HepG2 (cell line): ENCODE results near the gene FHL5. TPM values are rescaled to one million over a fixed set of nuclear protein-coding genes. Genes with fewer than 3 reads are reported as not detected.

Experiments
- ATAC-seq: fragments of 200-7000 bp; cut with Tn5 transposase; 3 replicates; pipeline ENCODE4 v1.9.1; 2020; ENCODE audit warnings: mild to moderate bottlenecking, moderate library complexity
- BruUV-seq: library from RNA; stranded (reverse); fragments of 400-500 nt; replicated peaks from 2 replicates; lab custom pipeline; 2021; lab: Mats Ljungman, UMichigan
- CTCF ChIA-PET: fragments of 300-600 bp; formaldehyde crosslinking; extraction: SDS; loops from one replicate; lab custom pipeline; 2021; ENCODE audit warnings: low total read pairs, inconsistent platforms, low intra/inter-chr PET ratio; lab: Yijun Ruan, JAX
- POLR2A ChIA-PET: fragments of 350-600 bp; sonication (Branson Sonifier 250); formaldehyde crosslinking; loops from one replicate; lab custom pipeline; 2020; ENCODE audit warnings: antibody characterized with exemption, inconsistent platforms; lab: Yijun Ruan, JAX
- DNase-seq: peaks from one replicate; pipeline ENCODE4 v3.0.0-alpha.2; 2015; ENCODE audit warnings: low spot score
- FAIRE-seq: peaks from 3 replicates; lab custom pipeline; 2011; peaks lifted over from hg19 to GRCh38; lab: Jason Lieb, UNC
- H2AFZ ChIP-seq: one replicate; pipeline ENCODE4 v1.6.1; 2011; ENCODE audit warnings: low read length, inconsistent platforms
- H3K27ac ChIP-seq: fragments of 300-600 bp; 3 replicates; pipeline ENCODE4 v1.8.0; 2011; ENCODE audit warnings: mixed run types, mild to moderate bottlenecking, mixed read lengths, low read length, inconsistent platforms; ENCODE audit not compliant: insufficient read depth; ENCODE audit errors: extremely low read length
- H3K27me3 ChIP-seq, 2 experiments: fragments of 200-600 bp in 1 of 2; 2 replicates in 1 of 2; 3 replicates in 1 of 2; pipeline versions ENCODE4 v1.6.0 to v1.8.0; 2011; ENCODE audit warnings: low read length in 2 of 2, mild to moderate bottlenecking in 2 of 2, moderate library complexity in 2 of 2, inconsistent platforms in 1 of 2; ENCODE audit not compliant: insufficient read depth in 2 of 2, control insufficient read depth in 1 of 2
- H3K36me3 ChIP-seq, 2 experiments: fragments of 200-600 bp in 1 of 2; replicated peaks in 1 of 2; 2 replicates in 1 of 2; 3 replicates in 1 of 2; pipeline versions ENCODE4 v1.5.1 to v1.8.0; 2011; ENCODE audit warnings: low read length in 2 of 2, inconsistent platforms in 1 of 2; ENCODE audit not compliant: insufficient read depth in 2 of 2, control insufficient read depth in 1 of 2
- H3K4me1 ChIP-seq: 2 replicates; pipeline ENCODE4 v1.5.1; 2012; ENCODE audit warnings: low read length, inconsistent platforms; ENCODE audit not compliant: insufficient read depth
- H3K4me2 ChIP-seq: 2 replicates; pipeline ENCODE4 v1.6.0; 2011; ENCODE audit warnings: low read depth, low read length, inconsistent platforms
- H3K4me3 ChIP-seq, 3 experiments: fragments of 200-600 bp in 1 of 3; sonication (generic), shearing (Covaris generic) in 1 of 3; replicated peaks in 1 of 3; 2 replicates each; pipeline ENCODE4 v1.5.1; 2011 to 2016; ENCODE audit warnings: low read length in 3 of 3, inconsistent platforms in 2 of 3, low read depth in 2 of 3, mild to moderate bottlenecking in 2 of 3, control low read depth in 1 of 3, mixed read lengths in 1 of 3; ENCODE audit not compliant: insufficient read depth in 1 of 3
- H3K79me2 ChIP-seq: one replicate; pipeline ENCODE4 v1.6.1; 2011; ENCODE audit warnings: low read length, inconsistent platforms; ENCODE audit not compliant: insufficient read depth
- H3K9ac ChIP-seq: 2 replicates; pipeline ENCODE4 v1.6.0; 2011; ENCODE audit warnings: mild to moderate bottlenecking, low read depth, low read length, inconsistent platforms; ENCODE audit not compliant: insufficient read depth
- H3K9me3 ChIP-seq: 2 replicates; pipeline ENCODE4 v1.5.1; 2012; ENCODE audit warnings: mild to moderate bottlenecking, low read length
- H4K20me1 ChIP-seq: 2 replicates; pipeline ENCODE4 v1.6.0; 2011; ENCODE audit warnings: inconsistent platforms, mild to moderate bottlenecking, low read length, moderate library complexity; ENCODE audit not compliant: insufficient read depth
- EED ChIP-seq: sonication (generic); formaldehyde crosslinking; IDR thresholded peaks from 2 replicates; pipeline ENCODE4 v1.5.0; 2020; ENCODE audit warnings: mild to moderate bottlenecking, missing genetic modification reagents
- JUND ChIP-seq: sonication (generic); formaldehyde crosslinking; IDR thresholded peaks from 2 replicates; pipeline ENCODE4 v1.8.0; 2022; ENCODE audit warnings: mild to moderate bottlenecking, missing genetic modification reagents
- MXD4 ChIP-seq: IDR thresholded peaks from 2 replicates; pipeline ENCODE4 v1.6.1; 2016; ENCODE audit warnings: mild to moderate bottlenecking, missing biosample characterization, missing genetic modification reagents
- PTBP1 ChIP-seq: fragments of 200-400 bp; formaldehyde crosslinking; IDR thresholded peaks from 2 replicates; pipeline ENCODE4 v1.6.1; 2018; ENCODE audit warnings: low read length, low read depth; ENCODE audit not compliant: poor library complexity, severe bottlenecking
- RBM39 ChIP-seq: fragments of 200-400 bp; formaldehyde crosslinking; IDR thresholded peaks from one replicate; pipeline ENCODE4 v1.6.1; 2018; ENCODE audit warnings: antibody characterized with exemption, mild to moderate bottlenecking, low read depth, low read length; ENCODE audit not compliant: poor library complexity, severe bottlenecking
- SP5 ChIP-seq: IDR thresholded peaks from 2 replicates; pipeline ENCODE4 v1.6.1; 2016; ENCODE audit warnings: low read depth, borderline replicate concordance
- TSC22D2 ChIP-seq: sonication (generic); formaldehyde crosslinking; IDR thresholded peaks from 2 replicates; pipeline ENCODE4 v1.5.1; 2020; ENCODE audit warnings: missing genetic modification reagents, mild to moderate bottlenecking, borderline replicate concordance
- ZKSCAN5 ChIP-seq: sonication (generic); formaldehyde crosslinking; IDR thresholded peaks from 2 replicates; pipeline ENCODE4 v1.5.1; 2020; ENCODE audit warnings: mild to moderate bottlenecking, missing genetic modification reagents
- WGBS: methylation state at CpG from one replicate; pipeline ENCODE4 v1.1.6; 2017; ENCODE audit warnings: low lambda C conversion rate; 5-methylcytosine and 5-hydroxymethylcytosine counted together
- in situ Hi-C: cut with HindIII; loops from 2 replicates; pipeline ENCODE4 v1.10.0; 2017; ENCODE audit warnings: low pct_unique_long_range_greater_than_20kb; ENCODE audit not compliant: extremely low pct_ligation_motif_present
- intact Hi-C: fragments of 100-400 bp; cut with micrococcal nuclease; formaldehyde crosslinking; loops from one replicate; pipeline ENCODE4 v1.10.0; 2022; ENCODE audit not compliant: unreplicated experiment
- polyA plus RNA-seq, 8 experiments: library from polyadenylated mRNA; depleted of rRNA in 3 of 8; stranded (reverse) in 7 of 8; unstranded in 1 of 8; fragments of >200 nt; fragmentation: Illumina TruSeq in 4 of 8; extraction: Trizol in 4 of 8; gene quantifications; 2 replicates each; pipeline versions ENCODE4 v1.2.1 to v1.2.3, GENCODE V29; 2011 to 2016; ENCODE audit warnings: low read depth in 4 of 8, missing spikeins in 1 of 8, mixed read lengths in 1 of 8; ENCODE audit not compliant: insufficient read depth in 1 of 8
- total RNA-seq, 5 experiments: library from RNA; depleted of rRNA; stranded (reverse); fragments of >200 nt; fragmentation: Illumina TruSeq; extraction: Trizol; gene quantifications; 2 replicates each; pipeline ENCODE4 v1.2.3, GENCODE V29; 2016; ENCODE audit warnings: low read depth in 1 of 5
- TF ChIP-seq, protein P1 (sequence below): sonication (generic); formaldehyde crosslinking; IDR thresholded peaks from 2 replicates; pipeline ENCODE4 v1.4.0; 2020; ENCODE audit warnings: missing genetic modification reagents
- TF ChIP-seq, protein P2 (sequence below): sonication (generic); formaldehyde crosslinking; IDR thresholded peaks from 2 replicates; pipeline ENCODE4 v1.5.1; 2020; ENCODE audit warnings: missing genetic modification reagents, mild to moderate bottlenecking, borderline replicate concordance

The FHL5 gene
- total and polyA plus RNA-seq, 2 of the 13 experiments (the other 11 are each of a cell fraction or from before 2014, with no cell fraction given), result not detected

DNA sequence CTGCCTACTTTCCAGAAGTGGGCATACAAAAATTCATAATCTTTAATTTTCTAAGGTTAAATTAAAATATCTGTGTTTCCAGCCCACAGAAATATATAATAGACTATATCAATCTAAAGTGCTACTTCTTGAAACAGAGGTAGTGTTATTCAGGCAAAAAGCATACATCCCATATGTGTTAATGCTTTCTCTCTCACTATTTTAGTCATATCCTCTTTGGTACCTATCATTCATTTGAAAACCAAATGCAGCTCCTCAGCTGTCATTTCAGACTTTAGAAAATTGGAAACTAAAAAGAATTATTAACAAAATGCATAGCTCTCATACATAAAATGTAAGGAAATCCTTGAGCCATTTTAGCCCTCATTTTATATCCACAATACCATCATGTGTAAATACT is 925 bp downstream of the FHL5 start:
- intact Hi-C loops (no loop called here), in situ Hi-C loops (no loop called here)
- Histone ChIP-seq H2AFZ (no peak overlapping the region), H3K4me3 (no peak overlapping the region), H3K36me3 (no peaks in the 10 kb centered on the region), H3K4me1 (0 out of 2 replicates have a peak, but pooled peaks cover 3% of the 10 kb centered on the region), H3K9me3 (no peaks in the 10 kb centered on the region), H4K20me1 (no peaks in the 10 kb centered on the region), H3K4me2 (no peak overlapping the region), H3K27me3 (no peaks in the 10 kb centered on the region; a peak in 1 of 5 replicates), H3K9ac (no peak overlapping the region), H3K27ac (no peak overlapping the region), H3K79me2 (no peaks in the 10 kb centered on the region)
- no TSS peak for BruUV-seq
- POLR2A ChIA-PET, result no interaction called here
- TF ChIP-seq SP5 (CRISPR knock-in tag) (no peak), TSC22D2 (CRISPR knock-in tag) (no peak), ZKSCAN5 (CRISPR knock-in tag) (no peak)
- TF ChIP-seq, protein P1, sequence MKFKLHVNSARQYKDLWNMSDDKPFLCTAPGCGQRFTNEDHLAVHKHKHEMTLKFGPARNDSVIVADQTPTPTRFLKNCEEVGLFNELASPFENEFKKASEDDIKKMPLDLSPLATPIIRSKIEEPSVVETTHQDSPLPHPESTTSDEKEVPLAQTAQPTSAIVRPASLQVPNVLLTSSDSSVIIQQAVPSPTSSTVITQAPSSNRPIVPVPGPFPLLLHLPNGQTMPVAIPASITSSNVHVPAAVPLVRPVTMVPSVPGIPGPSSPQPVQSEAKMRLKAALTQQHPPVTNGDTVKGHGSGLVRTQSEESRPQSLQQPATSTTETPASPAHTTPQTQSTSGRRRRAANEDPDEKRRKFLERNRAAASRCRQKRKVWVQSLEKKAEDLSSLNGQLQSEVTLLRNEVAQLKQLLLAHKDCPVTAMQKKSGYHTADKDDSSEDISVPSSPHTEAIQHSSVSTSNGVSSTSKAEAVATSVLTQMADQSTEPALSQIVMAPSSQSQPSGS (CRISPR knock-in tag), result no peak
- ATAC-seq (no peak), DNase-seq (no peak), FAIRE-seq (no peak)
- CTCF ChIA-PET, result no interaction called here

DNA sequence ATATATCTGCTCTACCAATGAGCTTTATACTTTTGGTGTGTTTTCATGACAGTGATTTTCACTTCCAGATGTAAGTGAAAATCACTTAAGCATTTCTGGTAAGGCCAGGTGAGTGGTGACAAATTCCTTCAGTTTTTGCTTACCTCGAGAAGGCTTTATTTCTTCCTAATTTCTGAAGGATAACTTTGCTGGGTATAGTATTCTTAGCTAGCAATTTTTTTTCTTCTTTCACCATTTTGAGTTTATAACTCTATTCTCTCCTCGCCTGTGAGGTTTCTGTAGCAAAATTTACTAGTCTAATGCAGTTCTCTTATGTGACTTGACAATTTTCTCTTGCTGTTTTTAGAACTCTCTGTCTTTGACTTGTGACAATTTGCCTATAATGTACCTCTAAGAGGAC is 7.1 kb downstream of the FHL5 start:
- H3K36me3 ChIP-seq, result no peaks in the 10 kb centered on the region
- WGBS, result 0% methylated on average over 2 of the region's 2 CpGs
- no peak for ATAC-seq
- no peak for TF ChIP-seq PTBP1
- TF ChIP-seq EED, result no peak
- TF ChIP-seq, protein P2, sequence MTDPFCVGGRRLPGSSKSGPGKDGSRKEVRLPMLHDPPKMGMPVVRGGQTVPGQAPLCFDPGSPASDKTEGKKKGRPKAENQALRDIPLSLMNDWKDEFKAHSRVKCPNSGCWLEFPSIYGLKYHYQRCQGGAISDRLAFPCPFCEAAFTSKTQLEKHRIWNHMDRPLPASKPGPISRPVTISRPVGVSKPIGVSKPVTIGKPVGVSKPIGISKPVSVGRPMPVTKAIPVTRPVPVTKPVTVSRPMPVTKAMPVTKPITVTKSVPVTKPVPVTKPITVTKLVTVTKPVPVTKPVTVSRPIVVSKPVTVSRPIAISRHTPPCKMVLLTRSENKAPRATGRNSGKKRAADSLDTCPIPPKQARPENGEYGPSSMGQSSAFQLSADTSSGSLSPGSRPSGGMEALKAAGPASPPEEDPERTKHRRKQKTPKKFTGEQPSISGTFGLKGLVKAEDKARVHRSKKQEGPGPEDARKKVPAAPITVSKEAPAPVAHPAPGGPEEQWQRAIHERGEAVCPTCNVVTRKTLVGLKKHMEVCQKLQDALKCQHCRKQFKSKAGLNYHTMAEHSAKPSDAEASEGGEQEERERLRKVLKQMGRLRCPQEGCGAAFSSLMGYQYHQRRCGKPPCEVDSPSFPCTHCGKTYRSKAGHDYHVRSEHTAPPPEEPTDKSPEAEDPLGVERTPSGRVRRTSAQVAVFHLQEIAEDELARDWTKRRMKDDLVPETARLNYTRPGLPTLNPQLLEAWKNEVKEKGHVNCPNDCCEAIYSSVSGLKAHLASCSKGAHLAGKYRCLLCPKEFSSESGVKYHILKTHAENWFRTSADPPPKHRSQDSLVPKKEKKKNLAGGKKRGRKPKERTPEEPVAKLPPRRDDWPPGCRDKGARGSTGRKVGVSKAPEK (CRISPR knock-in tag), result no peak
- no peak for TF ChIP-seq JUND (CRISPR knock-in tag)
- TF ChIP-seq MXD4 (CRISPR knock-in tag), result no peak
- TF ChIP-seq RBM39, result no peak
- POLR2A ChIA-PET, result no interaction called here
- in situ Hi-C loops (no loop called here), intact Hi-C loops (no loop called here)
- H3K9ac ChIP-seq, result no peak overlapping the region
- peaks cover 23% of the 10 kb centered on the region for H3K9me3 ChIP-seq
- no peaks in the 10 kb centered on the region for H4K20me1 ChIP-seq
- DNase-seq, result no peak
- BruUV-seq, result no TSS peak
- H3K79me2 ChIP-seq, result no peaks in the 10 kb centered on the region
- CTCF ChIA-PET, result no interaction called here
- no peak overlapping the region for H2AFZ ChIP-seq
- no peak overlapping the region for H3K4me2 ChIP-seq
- H3K4me1 ChIP-seq, result no peaks in the 10 kb centered on the region
- no peak overlapping the region for H3K27ac ChIP-seq
- no peaks in the 10 kb centered on the region; a peak in 1 of 5 replicates for H3K27me3 ChIP-seq
- no peak overlapping the region for H3K4me3 ChIP-seq
- no peak for FAIRE-seq
